ENCODE data around the gene PDLIM7.
A peak's percentile ranks its signal among the peaks of the same experiment; 100 is the strongest.
"Not testable (repeated sequence)": the region's sequence is repeated elsewhere in the genome, so short reads cannot be mapped to it uniquely, and the experiment has no call there.

Gene PDLIM7

GRCh38 chr5:177497292-177498012, at the start of gene PDLIM7:
TSS of gene PDLIM7 (minus strand) at chr5:177497604. CDS start at chr5:177496512, 1,092 bp downstream.
- peak; percentile 93 for DNase-seq

- no peak for DNase-seq
Observed at GRCh38 chr5:177546258-177546741, 48.9 kb upstream of the PDLIM7 start.

- DNase-seq, result no peak
Observed at GRCh38 chr5:177545487-177546257, 48.3 kb upstream of the PDLIM7 start.

GRCh38 chr5:177542816-177543465, 45.5 kb upstream of the PDLIM7 start:
- no peak for DNase-seq

- no peak for DNase-seq
Observed at GRCh38 chr5:177540438-177540837, 43.0 kb upstream of the PDLIM7 start.

DNA sequence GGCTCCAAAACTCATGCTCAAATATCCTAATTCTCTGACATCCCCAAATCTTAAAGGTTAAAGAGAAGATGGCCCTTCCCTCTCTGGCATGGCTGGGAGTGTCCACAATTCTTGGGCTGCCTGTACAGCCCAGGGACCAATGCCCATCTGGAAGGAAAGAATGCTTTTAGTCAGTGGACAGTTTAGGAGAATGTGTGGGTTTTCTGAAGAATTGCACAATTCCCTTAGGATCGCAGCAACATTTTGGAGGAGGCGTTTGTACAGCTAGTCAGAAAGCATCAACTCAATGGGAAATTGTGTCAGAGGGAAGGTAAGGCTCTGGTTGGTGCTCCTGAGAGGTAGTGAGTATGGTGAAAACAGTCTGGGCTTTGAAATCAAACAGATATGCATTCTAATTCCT, 42.0 kb upstream of the PDLIM7 start:
- DNase-seq, result no peak

DNA sequence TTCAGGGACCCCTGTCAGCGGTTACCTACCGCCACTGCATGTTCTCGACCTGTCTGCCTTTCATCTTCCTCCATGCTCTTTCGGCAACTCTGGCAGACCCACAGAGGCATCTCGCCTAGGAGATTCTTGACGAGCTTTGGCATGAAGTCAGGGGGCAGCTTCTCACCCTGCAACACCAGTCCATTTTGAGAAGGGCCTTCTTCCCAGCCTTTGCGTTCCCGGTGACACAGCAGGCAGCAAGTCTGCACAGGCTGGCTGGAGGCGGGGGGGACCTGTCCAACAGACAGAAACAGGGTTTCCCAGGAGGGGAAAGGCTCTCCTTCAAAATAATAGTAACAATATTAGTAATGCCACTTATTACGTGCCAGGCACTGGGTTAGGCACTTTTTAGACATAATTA, 41.5 kb upstream of the PDLIM7 start:
- no peak for DNase-seq

DNA sequence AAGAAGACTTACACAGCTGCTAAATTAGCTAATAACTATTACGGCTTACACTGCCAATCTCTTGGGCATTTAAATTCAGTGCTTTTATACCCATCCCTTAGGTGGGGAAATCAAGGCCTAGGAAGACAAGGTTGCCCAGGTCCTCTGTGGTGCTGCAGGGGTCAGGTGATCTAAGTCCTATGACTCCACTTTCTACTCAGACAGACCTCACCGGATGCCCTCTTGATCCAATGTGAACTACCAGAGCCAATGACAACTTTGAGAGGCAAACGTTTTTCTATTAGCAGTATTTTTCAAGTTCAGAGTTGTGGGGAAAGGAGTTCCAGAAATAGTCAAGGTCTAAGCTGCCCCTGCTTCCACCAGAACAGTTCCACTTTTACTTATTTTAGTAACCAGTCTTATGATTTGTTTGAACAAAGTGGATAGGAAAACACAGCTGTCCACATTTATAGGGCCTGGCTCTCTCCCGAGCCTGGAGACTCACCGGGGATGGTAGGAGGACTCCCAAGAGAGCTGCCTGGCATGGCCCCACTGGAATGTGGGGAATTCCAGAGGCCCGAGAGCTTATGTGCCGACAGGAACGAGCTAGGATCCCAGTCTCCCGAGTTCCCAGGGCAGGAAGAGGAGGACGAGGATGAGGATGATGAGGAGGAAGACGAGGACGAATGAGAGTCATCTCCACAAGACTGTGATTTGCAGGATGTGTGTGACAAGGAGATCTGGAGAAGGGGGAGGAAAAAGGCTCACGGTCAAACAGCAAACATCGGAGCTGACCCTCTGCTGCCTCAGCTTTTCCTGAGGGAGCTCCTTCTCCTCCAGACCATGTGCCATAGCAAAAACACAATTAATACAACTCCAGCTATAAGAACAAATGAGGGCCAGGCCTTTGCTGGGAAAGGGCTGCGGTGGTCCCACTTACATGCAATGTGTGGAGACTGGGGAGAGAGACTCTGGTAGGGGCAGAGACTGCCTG, 40.3 kb upstream of the PDLIM7 start:
- DNase-seq, result no peak

DNA sequence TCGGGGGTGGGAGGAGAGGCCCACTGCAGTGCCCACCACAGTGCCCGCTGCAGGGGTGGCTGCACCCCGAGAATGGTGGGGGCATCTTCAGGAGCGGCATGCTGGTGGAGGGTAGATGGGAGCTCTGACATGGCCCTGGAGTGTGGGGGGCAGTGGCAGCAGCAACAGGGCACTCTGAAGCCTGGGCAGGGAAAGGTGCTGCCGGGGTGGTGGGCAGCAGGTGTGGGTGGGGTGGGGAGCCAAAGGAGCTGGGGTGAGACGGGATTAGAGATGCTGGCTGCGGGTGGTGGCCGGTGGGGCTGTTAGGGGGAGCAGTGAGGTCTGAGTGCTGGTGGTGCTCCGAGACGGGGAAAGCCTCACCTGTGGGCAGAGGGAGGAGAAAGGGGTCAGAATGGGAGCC, 39.0 kb upstream of the PDLIM7 start:
- DNase-seq, result no peak

GRCh38 chr5:177535125-177535524, 37.7 kb upstream of the PDLIM7 start:
- DNase-seq, result no peak

DNA sequence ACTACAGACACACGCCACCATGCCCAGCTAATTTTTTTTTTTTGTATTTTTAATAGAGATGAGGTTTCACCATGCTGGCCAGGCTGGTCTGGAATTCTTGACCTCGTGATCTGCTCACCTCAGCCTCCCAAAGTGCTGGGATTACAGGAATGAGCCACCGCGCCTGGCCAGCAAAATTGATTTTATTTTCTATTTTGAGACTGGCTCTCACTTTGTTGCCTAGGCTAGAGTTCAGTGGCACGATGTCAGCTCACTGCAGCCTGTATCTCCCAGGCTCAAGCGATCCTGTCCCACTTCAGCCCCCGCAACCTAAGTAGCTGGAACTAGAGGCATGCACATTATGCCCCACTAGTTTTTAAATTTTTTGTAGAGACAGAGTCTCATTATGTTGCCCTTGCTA, 37.0 kb upstream of the PDLIM7 start:
- not testable (repeated sequence) for DNase-seq

DNA sequence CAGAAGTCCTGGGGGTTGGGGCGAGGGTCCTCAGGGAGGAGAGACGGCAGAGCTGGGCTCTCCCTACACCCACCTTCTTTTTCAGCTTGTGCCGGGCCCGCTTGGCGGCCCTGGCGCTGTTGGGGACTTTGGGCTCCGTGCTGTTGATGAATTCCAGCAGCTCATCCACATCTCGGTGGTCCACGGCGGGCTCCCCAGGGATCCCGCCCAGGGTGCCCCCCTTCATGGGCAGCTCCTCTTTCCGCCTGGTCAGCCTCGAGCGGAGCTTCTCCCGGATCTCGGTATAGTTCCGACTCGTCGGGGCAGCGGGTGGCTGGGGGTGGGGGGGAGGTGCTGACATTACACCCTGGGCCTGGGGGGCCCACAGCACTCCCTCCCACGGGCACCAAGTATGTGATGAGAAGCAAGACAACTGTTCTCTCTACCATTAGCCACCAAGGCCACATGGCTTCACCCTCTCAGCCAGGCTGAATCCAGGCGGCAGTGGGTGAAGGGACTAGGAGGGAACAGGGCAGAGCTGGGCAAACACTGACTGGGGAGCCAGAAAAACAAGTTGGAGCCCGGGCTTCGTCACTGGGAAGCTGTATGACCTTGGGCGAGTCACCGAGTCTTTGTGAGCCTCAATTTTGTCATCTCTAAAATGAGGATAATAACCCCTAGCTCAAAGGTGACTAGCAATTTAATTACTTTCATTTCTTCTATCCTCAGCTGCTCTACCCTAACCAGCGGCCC, 34.0 kb upstream of the PDLIM7 start:
- no peak for DNase-seq

- DNase-seq, result no peak
Observed at GRCh38 chr5:177530638-177531037, 33.2 kb upstream of the PDLIM7 start.

- DNase-seq, result no peak
Observed at GRCh38 chr5:177529247-177530203, 32.1 kb upstream of the PDLIM7 start.

DNA sequence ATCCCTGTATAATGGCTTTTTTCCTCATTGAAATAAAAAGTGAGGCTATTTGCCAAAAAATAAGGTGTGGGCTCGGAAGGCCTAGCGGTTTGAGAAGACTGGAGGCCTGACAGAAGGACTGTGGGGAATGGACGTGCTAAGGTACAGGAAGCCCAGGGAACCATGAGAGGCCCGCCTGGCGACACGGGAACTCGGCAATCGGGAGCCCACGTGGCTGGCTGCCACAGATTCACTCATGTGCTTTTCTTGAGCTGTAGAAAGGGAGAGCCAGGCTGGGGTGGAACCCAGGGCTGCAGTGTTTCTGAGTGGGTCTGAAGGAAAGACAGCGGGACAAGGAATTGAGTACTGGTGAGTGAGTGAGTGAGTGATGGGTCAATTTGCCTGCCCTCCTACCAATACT, 31.2 kb upstream of the PDLIM7 start:
- no peak for DNase-seq

GRCh38 chr5:177527595-177527994, 30.2 kb upstream of the PDLIM7 start:
- DNase-seq, result no peak

DNA sequence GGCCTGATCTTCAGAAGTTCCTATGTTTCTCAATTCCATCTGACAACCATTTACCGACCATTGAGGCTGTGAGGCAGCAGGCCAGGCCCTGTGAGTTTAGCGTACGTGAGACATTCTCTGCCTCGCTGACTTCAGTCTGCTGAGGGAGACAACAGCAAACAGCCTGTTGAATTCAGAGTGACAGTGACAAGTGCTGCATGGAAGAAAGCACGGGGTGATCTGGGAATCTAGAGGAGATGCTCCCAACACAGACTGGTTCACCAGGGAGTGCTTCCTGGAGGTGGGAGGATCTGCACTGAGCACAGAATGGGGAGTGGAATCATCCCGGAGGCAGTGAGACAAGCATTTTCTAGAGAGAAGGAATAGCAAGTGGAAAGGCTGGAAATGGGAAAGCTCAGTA, 29.4 kb upstream of the PDLIM7 start:
- DNase-seq, result no peak

GRCh38 chr5:177526191-177526590, 28.8 kb upstream of the PDLIM7 start:
- DNase-seq, result no peak

- no peak for DNase-seq
Observed at GRCh38 chr5:177524941-177525655, 27.7 kb upstream of the PDLIM7 start.

- no peak for DNase-seq
Observed at GRCh38 chr5:177524539-177524900, 27.1 kb upstream of the PDLIM7 start.
